ENCODE results near the gene CRYBG2. TPM values are rescaled to one million over a fixed set of nuclear protein-coding genes. Genes with fewer than 3 reads are reported as not detected.

CRYBG2 gene
- total RNA-seq, 1 donor from 2014 or later, result 67.0 TPM

DNA sequence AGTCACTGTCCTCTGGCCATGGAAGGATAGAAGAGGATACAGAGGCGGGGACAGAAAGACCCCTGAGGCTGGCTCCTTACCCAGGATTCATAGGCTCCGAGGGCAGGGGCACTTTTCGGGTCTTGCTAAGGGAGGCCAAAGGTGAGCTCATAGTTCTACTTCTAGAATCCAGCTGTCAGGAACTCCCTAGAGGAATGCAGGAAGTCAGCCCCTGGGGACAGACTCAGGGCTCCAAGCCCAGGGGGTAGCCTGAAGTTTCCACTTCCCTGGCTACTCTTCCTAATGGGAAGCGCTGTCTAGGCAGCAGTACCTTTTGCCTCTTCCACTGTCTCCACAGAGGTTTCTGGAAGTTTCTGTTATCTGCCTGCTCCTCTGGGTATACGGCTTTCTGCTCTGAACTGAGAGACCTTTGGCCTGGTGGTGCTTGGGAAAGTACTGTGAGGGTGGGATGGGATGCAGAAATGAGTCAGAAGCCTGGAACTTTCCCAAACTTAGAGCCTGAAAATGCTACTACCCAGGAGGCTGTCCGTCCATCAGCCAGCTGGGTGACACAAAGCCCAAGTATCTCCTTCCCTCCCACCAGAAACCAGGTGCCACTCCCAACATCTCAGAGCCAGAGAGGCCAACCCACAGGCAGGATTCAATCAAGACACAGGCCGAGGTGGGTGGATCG lies 51.1 kb downstream of the CRYBG2 start:
- H3K36me3 ChIP-seq, result no peaks in the 10 kb centered on the region
- H3K4me3 ChIP-seq, result no peak overlapping the region
- intact Hi-C loops (cut with DNase I), result no loop called here
- peaks cover 16% of the 10 kb centered on the region for H3K4me1 ChIP-seq
- no peaks in the 10 kb centered on the region for H3K9me3 ChIP-seq
- H3K27me3 ChIP-seq, result no peaks in the 10 kb centered on the region
- peak overlapping the region; percentile 30 for H3K27ac ChIP-seq
- no peak for DNase-seq (ENCODE audit: extremely low spot score in 2 of 2)
- no peak for TF ChIP-seq POLR2A (IDR thresholded peaks at IDR 0.05)
- TF ChIP-seq, protein P1, sequence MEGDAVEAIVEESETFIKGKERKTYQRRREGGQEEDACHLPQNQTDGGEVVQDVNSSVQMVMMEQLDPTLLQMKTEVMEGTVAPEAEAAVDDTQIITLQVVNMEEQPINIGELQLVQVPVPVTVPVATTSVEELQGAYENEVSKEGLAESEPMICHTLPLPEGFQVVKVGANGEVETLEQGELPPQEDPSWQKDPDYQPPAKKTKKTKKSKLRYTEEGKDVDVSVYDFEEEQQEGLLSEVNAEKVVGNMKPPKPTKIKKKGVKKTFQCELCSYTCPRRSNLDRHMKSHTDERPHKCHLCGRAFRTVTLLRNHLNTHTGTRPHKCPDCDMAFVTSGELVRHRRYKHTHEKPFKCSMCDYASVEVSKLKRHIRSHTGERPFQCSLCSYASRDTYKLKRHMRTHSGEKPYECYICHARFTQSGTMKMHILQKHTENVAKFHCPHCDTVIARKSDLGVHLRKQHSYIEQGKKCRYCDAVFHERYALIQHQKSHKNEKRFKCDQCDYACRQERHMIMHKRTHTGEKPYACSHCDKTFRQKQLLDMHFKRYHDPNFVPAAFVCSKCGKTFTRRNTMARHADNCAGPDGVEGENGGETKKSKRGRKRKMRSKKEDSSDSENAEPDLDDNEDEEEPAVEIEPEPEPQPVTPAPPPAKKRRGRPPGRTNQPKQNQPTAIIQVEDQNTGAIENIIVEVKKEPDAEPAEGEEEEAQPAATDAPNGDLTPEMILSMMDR (IDR thresholded peaks at IDR 0.05), result no peak
- no peak for TF ChIP-seq POLR2AphosphoS5 (IDR thresholded peaks at IDR 0.05; ENCODE audit: insufficient read depth in 1 of 2, low read depth in 1 of 2)

DNA sequence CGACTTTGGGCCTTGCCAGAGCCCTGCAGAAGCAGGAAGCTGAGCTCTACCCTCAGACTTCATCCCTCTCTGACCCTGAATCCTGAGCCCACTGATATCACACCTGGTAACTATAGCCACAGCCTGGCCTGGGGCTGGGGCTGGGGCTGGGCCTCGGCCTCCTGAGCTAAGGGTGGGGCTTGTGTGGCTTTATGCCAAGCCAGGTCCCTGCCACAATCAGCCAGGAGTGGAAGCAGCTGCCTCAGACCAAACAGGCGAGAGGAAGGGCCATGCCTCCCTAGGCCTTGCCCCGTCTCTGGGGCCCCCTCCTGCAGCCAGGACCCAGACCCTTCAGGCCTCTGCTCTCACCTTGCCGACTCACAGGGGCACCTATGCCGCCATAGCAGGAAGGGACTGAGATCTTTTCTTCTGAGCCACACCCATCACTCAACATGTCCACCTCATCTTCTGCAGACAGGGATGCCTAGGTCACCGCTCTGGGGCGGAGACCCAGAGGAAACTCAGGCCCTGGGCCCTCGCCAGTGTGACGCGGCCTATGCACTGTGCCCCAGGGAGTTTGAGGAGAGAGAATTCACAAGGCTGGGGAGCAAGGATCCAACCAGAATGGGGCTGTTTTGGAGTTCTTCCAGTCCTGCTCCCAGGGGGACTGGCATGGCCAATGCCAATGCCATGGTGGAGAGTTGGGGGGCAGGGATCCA lies 53.2 kb downstream of the CRYBG2 start:
- TF ChIP-seq POLR2A (IDR thresholded peaks at IDR 0.05), result no peak
- TF ChIP-seq POLR2AphosphoS5 (IDR thresholded peaks at IDR 0.05; ENCODE audit: insufficient read depth in 1 of 2, low read depth in 1 of 2), result no peak
- TF ChIP-seq, protein P1 (IDR thresholded peaks at IDR 0.05), result no peak
- no peak overlapping the region for H3K4me3 ChIP-seq
- H3K4me1 ChIP-seq, result peaks cover 3% of the 10 kb centered on the region
- no peak for DNase-seq (ENCODE audit: extremely low spot score in 2 of 2)
- no peak overlapping the region for H3K27ac ChIP-seq
- H3K27me3 ChIP-seq, result no peaks in the 10 kb centered on the region
- no peaks in the 10 kb centered on the region for H3K9me3 ChIP-seq
- no peaks in the 10 kb centered on the region for H3K36me3 ChIP-seq
- intact Hi-C loops (cut with DNase I), result no loop called here

DNA sequence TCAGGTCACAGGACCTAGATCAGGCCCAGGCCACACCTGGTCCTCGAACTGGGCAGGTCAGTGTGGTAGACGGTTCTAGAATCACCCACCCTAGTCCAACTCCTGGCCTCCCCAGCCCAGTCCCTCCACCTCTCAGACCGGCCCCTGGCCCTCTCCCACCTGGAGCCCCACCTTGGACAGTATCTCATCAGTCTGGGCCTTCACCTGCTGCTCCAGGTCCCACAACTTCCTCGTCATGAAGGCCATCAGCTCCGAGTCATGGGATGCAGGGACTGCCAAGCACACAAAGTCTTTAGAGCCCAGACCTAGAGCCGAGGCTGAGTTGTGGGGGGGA lies 56.2 kb downstream of the CRYBG2 start:
- Histone ChIP-seq H3K27me3 (no peaks in the 10 kb centered on the region), H3K4me1 (no peaks in the 10 kb centered on the region), H3K27ac (no peak overlapping the region), H3K4me3 (no peak overlapping the region), H3K9me3 (no peaks in the 10 kb centered on the region), H3K36me3 (no peaks in the 10 kb centered on the region)
- DNase-seq (ENCODE audit: extremely low spot score in 2 of 2), result no peak
- TF ChIP-seq POLR2A (IDR thresholded peaks at IDR 0.05), result no peak
- TF ChIP-seq, protein P1 (IDR thresholded peaks at IDR 0.05), result no peak
- no peak for TF ChIP-seq POLR2AphosphoS5 (IDR thresholded peaks at IDR 0.05; ENCODE audit: insufficient read depth in 1 of 2, low read depth in 1 of 2)
- intact Hi-C loops (cut with DNase I), result no loop called here

DNA sequence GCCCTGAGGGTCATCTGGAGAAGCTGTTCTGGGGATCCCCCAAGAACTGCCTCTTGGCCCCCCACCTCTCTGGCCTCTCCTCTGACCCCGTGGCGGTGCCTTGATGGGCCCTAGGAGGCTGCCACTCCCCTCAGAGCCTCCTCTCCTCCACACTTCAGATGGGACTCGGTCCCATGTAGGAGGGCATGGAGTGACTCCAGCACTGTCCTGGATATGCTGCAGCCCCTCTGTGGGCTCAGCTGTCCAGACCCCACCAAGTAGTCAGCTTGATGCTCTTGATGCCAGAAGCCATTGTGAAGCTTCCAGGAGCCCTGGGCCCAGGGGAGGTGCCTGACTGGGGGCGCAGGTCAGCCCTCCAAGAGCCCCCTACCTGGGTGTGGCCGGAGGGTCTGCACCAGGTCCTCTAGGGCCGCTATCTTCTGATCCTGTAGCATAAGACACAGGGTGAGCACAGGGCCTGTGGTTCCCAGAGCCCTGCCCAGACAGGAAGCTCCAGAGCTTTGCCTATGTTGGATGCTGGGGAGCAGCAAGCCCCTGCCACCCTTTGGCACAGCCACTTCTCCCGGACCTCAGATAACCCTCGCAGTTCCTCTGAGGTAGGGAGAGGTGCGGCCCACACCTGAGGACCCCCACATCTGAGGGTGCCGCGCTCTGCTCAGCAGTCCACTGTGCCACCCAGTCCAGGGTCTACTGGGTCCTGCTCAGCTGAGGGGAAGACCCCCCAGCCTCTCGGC lies 56.7 kb downstream of the CRYBG2 start:
- Histone ChIP-seq H3K36me3 (no peaks in the 10 kb centered on the region), H3K4me1 (no peaks in the 10 kb centered on the region), H3K4me3 (no peak overlapping the region), H3K27me3 (no peaks in the 10 kb centered on the region), H3K9me3 (no peaks in the 10 kb centered on the region), H3K27ac (no peak overlapping the region)
- no peak for DNase-seq (ENCODE audit: extremely low spot score in 2 of 2)
- intact Hi-C loops (cut with DNase I), result no loop called here
- TF ChIP-seq, protein P1 (IDR thresholded peaks at IDR 0.05), result no peak
- TF ChIP-seq POLR2AphosphoS5 (IDR thresholded peaks at IDR 0.05; ENCODE audit: insufficient read depth in 1 of 2, low read depth in 1 of 2) (no peak), POLR2A (IDR thresholded peaks at IDR 0.05) (no peak)

Measured in vagina (tissue), 2 donors.